ENCODE results near the gene TLCD1.

DNA sequence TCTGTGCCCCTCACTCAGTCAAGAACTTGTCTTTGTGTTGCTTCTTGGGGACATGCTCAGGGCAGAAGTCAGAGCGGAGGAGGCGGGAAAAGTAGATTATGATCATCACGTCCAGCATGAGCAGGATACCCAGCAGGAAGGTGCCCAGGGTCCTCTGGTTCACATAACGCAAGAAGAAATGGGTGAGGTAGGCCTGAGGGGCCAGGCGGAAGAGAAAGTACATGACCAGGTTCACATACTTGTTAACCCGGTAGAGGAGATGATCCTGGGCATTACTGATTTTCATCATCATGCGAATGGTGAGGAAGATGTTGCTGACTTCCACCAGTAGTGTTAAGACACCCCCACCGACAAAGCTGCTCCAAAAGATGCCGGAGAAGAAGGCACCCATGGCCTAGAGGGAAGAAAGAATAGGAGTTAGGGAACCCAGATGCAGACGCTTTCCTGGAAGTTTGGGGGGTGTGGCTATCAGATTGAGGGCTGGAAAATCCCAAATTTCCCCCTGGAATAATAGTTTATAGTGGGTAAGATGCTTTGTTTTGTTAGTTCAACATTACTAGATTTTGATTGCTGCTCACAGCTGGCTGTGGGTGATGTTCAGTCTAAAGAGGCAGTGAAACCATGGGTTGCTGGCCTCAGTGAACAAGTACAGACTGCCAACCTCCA, 1.4 kb downstream of the TLCD1 start:
- TF ChIP-seq RFX5 (IDR thresholded peaks at IDR 0.05; ENCODE audit: borderline replicate concordance, low read depth, low read length) = no peak
- TF ChIP-seq POLR2A (IDR thresholded peaks at IDR 0.05; ENCODE audit: control extremely low read depth in 1 of 2, low read depth in 2 of 2, low read length in 2 of 2) = peak; percentile 50 to 84; a peak in 2 of 3 replicates
- no peak for TF ChIP-seq EZH2 (IDR thresholded peaks at IDR 0.05; ENCODE audit: low read depth, low read length, severe bottlenecking)
- TF ChIP-seq TAF1 (IDR thresholded peaks at IDR 0.05; ENCODE audit: low read depth, low read length) = no peak
- no peak for TF ChIP-seq CEBPB (IDR thresholded peaks at IDR 0.05; ENCODE audit: low read depth, low read length)
- TF ChIP-seq SP2 (IDR thresholded peaks at IDR 0.05; ENCODE audit: low read length) = no peak
- peak; percentile 38; the same call in 1 of the 2 replicates for TF ChIP-seq POLR2AphosphoS5 (IDR thresholded peaks at IDR 0.05; ENCODE audit: low read depth, low read length)
- TF ChIP-seq, protein P1, sequence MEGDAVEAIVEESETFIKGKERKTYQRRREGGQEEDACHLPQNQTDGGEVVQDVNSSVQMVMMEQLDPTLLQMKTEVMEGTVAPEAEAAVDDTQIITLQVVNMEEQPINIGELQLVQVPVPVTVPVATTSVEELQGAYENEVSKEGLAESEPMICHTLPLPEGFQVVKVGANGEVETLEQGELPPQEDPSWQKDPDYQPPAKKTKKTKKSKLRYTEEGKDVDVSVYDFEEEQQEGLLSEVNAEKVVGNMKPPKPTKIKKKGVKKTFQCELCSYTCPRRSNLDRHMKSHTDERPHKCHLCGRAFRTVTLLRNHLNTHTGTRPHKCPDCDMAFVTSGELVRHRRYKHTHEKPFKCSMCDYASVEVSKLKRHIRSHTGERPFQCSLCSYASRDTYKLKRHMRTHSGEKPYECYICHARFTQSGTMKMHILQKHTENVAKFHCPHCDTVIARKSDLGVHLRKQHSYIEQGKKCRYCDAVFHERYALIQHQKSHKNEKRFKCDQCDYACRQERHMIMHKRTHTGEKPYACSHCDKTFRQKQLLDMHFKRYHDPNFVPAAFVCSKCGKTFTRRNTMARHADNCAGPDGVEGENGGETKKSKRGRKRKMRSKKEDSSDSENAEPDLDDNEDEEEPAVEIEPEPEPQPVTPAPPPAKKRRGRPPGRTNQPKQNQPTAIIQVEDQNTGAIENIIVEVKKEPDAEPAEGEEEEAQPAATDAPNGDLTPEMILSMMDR (IDR thresholded peaks at IDR 0.05; ENCODE audit: control extremely low read depth in 1 of 3, insufficient read depth in 1 of 3, low read depth in 1 of 3, low read length in 3 of 3) = no peak
- TF ChIP-seq ZNF274 (IDR thresholded peaks at IDR 0.05; ENCODE audit: borderline replicate concordance, extremely low read depth, low read length) = no peak
- TF ChIP-seq MAX (IDR thresholded peaks at IDR 0.05) = no peak
- TF ChIP-seq CHD2 (IDR thresholded peaks at IDR 0.05; ENCODE audit: low read length) = no peak
- TF ChIP-seq YY1 (IDR thresholded peaks at IDR 0.05; ENCODE audit: low read depth, low read length) = no peak
